CD4-positive, alpha-beta T cell treated with Interleukin-4 for 4 hours (primary cell): ENCODE results near the gene SOBP.
A peak's percentile ranks its signal among the peaks of the same experiment; 100 is the strongest.

Experiments
- DNase-seq: peaks from one replicate; pipeline ENCODE4 v3.0.0-alpha.2; 2020

Gene SOBP

GRCh38 chr6:107704347-107705013, 214.6 kb downstream of the SOBP start:
- peak; percentile 24 for DNase-seq

DNA sequence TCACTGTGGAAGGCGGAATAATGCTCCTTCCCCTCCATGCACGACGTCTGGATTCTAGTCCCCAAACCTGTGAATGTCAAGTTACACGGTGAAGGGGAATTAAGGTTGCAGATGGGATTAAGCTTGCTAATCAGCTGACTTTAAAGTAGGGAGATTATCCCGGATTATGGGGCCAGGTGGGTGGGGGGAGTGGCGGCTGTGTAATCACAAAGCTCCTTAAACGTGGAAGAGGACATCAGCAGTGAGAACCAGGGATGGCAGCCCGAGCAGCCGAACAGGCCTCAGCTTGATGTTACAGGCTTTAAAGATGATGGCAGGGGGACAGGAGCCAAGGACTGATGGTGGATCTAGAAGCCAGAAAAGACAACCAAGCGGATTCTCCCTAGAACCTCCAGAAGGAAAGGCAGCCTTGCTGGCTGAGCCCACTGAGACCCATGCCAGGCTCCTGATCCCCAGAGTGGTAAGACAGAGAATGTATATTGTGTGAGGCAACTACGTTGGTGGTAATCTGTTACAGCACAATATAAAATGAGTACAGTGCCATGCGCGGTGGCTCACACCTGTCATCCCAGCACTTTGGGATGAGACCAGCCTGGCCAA, 216.7 kb downstream of the SOBP start:
- DNase-seq = no peak

DNA sequence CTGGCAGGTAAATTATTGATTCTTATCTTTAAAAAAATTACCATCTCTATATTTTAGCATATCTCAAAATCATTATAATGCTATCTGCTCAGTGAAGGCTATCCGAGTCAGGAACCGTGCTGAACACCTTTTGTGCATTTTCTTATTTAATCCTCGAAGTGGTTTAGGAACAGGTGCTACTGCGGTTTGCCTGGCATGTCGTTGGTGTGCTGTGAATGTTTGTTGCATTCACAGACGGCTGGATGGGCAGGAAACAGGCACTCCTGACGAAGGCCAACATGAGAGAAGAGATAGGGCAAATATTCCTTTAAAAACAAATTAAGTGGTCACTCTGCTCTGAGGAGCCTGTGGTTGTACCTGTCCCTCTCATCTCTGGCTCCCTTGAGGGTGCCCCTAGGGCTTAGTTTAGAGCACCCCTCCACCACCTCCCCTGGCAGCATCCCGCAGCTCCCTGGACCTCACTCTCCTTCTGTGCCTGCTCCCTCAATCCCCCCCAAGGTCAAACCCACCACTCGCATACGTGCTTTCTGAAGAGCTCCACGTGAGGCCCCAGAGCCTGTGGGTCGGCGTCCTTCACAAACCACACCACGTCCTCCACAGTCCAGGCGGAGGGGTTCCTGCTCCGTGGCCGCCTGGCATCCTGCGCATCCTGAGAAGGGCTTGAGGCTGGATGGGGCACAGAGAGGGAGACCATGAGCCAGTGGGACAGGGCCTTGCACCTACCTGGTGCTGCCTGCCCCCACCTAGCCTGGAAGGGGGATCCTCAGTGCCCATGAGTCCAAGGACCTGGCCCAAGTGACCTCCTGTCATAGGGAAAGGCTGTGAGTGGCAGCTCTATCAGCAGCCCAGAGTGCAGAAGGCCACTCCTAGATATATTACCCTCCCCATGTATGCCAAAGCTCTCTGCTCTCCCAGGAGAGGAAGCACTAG, 217.7 kb downstream of the SOBP start:
- DNase-seq = no peak

DNA sequence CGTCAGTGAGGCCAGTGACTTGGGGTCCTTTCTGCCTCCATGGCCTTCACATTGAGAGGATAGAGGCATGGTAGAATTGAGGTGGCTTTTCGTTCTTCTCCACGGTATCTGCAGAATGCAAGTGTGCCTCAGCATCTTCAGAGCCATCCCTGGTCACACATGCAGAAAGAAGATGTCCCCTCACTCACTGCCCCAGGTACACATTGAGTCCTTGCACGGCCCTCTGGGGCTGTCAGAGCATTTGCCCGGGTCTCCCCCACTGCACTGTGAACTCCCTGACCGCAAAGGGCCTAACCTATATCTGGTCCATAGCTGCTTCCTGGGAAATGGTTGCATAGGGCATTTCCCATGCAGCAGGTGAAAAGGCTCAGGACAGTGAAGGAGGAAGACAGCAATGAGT, 218.5 kb downstream of the SOBP start:
- no peak for DNase-seq

GRCh38 chr6:107709341-107709740, 219.4 kb downstream of the SOBP start:
- no peak for DNase-seq
